ENCODE data around the gene ZNF483. TPM values are rescaled to one million over a fixed set of nuclear protein-coding genes. Genes with fewer than 3 reads are reported as not detected.

ZNF483 gene
- total and polyA plus RNA-seq, 10 donors: 0.14 to 13.7 (median 7.0) TPM

DNA sequence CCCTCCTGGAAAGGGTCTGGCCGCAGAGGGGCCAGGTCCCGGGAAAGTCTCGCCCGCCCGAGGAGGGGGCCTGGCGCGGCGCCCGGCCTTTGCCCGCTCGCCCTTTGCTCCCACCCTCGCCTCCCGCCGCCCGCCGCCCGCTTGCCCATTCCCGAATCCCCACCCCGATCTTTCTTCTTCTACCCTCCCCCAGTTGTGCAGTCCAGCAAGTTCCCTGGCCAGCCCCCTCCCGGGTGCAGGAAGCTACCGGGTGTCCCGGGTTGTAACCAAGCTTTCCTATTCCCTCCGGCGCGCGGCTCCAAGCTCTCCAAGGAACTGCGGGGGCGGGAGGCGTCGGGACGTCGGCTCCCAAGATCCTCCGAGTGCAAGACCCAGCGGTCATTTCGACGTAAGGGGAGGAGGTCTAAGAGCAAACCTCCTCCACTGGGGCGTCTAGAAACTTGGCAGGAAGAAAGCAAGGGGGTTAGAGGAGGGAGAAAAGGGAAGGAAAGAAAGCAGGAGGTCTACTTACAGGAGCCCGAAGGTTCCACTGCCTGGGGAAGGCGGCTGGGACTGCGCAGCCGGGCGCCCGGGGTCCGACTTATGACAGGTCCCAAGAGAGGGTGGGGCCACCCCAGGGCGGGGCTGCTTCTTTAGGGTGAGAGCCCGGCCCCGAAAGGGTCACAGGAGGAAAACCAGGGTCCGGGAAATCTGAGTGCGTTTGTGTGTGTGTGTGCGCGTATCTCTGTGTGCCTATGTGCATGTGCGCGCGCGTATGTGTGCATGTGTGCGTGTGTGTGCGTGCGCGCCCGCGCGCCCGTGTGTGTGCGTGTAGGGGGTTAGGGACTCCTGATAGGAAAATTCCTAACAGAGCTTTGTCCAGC, 74.3 kb downstream of the ZNF483 start, which contains the start of gene PTGR1:
Gene PTGR1 (minus strand): TSS at position 556 of the 863 bp plus-strand sequence. CDS start 2,225 bp downstream, outside the sequence.
- Histone ChIP-seq H3K4me1 (peaks cover 0 to 30% (median 27%) of the 10 kb centered on the region in 6 donors), H3K4me3 (peak within 1 kb of the TSS; percentile 48 to 74 (median 55)), H3K27ac (peak within 1 kb of the TSS in 7 of 8 donors; percentile 63 to 82 (median 74)), H3K27me3 (replicated peaks in 1 of 7) (peaks cover 0 to 40% (median 11%) of the 10 kb centered on the region in 7 donors), H3K9me3 (no peaks in the 10 kb centered on the region), H3K36me3 (peaks cover 0 to 7% (median 0%) of the 10 kb centered on the region in 6 donors)
- peak; percentile 86 for DNase-seq
- WGBS, 5 donors: 1 to 3% (median 3%) methylated on average over 50 to 64 of the region's 64 CpGs
- intact Hi-C loops (cut with DNase I; ENCODE audit: low total_unique reads): no loop called here
- peak; percentile 35 to 79 (median 75) for TF ChIP-seq POLR2AphosphoS5 (IDR thresholded peaks at IDR 0.05)
- no peak for TF ChIP-seq POLR2A (IDR thresholded peaks at IDR 0.05)

DNA sequence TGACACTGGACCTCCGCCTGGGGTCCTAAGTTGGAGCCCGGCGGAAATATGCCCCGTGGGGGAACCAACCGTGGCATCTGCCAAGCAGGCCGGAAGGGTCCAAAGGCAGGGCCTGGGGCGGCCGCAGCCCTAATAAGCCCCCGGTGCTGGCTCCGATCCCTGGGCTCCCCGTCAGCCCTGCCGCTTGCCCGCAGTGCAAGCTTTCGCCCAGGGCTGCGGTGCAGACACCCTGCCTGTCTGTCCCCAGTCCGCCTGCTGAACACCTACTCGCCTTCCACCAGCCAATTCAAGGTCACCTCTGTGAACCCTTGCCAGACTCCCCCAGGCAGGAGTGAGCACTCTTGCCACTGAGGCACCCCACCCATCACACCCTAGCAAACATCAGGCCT, 75.0 kb downstream of the ZNF483 start:
- WGBS, 5 donors: 45 to 60% (median 54%) methylated on average over 3 to 17 of the region's 17 CpGs
- intact Hi-C loops (cut with DNase I; ENCODE audit: low total_unique reads): no loop called here
- H3K36me3 ChIP-seq: peaks cover 0 to 7% (median 0%) of the 10 kb centered on the region in 6 donors
- H3K27me3 ChIP-seq (replicated peaks in 1 of 7): peaks cover 0 to 40% (median 11%) of the 10 kb centered on the region in 7 donors
- peaks cover 0 to 30% (median 27%) of the 10 kb centered on the region in 6 donors for H3K4me1 ChIP-seq
- peak overlapping the region; percentile 48 to 74 (median 55) for H3K4me3 ChIP-seq
- TF ChIP-seq POLR2AphosphoS5 (IDR thresholded peaks at IDR 0.05) (no peak), POLR2A (IDR thresholded peaks at IDR 0.05) (no peak), CTCF (IDR thresholded peaks at IDR 0.05 in 8 of 11, conservative IDR thresholded peaks at IDR 0.05 in 3 of 11) (no peak)
- no peak for DNase-seq
- peak overlapping the region in 7 of 8 donors; percentile 63 to 82 (median 74) for H3K27ac ChIP-seq
- no peaks in the 10 kb centered on the region for H3K9me3 ChIP-seq

DNA sequence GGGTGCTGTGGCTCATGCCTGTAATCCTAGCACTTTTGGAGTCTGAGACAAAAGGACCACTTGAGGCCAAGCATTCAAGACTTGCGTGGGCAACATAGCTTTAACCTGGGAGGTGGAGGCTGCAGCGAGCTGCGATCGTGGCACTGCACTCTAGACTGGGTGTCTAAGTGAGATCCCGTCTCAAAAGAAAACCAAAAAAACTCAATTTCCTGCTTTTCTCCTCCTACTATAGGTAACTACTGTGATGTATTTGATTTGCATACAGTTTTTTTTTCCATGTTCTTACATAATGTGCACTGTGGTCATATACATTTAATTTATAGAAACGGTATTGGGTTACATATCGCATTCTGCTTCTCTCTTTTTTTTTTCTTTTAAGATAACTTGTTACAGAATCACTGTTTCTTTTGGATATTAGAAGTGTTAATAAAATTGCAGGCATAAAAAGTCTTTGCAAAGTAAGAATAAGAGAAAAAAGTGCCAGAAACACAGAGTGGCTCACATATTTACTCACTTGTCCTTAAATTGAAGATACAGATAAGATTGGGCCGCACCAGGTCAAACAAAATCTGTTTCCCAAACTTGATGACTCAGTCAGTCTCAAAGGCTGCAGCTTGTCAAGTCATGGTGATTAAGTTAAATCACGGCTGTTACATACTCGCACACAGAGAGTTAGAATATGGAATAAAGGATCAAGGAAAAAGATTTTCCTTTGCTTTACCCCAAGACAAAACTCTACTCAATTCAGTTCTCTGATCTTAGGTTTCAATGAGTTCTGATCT, 76.4 kb downstream of the ZNF483 start:
- no peak overlapping the region for H3K4me3 ChIP-seq
- intact Hi-C loops (cut with DNase I; ENCODE audit: low total_unique reads): no loop called here
- DNase-seq: no peak
- peaks cover 0 to 40% (median 11%) of the 10 kb centered on the region in 7 donors for H3K27me3 ChIP-seq (replicated peaks in 1 of 7)
- WGBS, 5 donors: 71 to 84% (median 79%) methylated on average over 10 of the region's 10 CpGs
- H3K36me3 ChIP-seq: no peaks in the 10 kb centered on the region
- H3K4me1 ChIP-seq: peaks cover 0 to 30% (median 27%) of the 10 kb centered on the region in 6 donors
- TF ChIP-seq POLR2A (IDR thresholded peaks at IDR 0.05) (no peak), POLR2AphosphoS5 (IDR thresholded peaks at IDR 0.05) (no peak), CTCF (IDR thresholded peaks at IDR 0.05 in 8 of 11, conservative IDR thresholded peaks at IDR 0.05 in 3 of 11) (no peak)
- no peaks in the 10 kb centered on the region for H3K9me3 ChIP-seq
- no peak overlapping the region for H3K27ac ChIP-seq

DNA sequence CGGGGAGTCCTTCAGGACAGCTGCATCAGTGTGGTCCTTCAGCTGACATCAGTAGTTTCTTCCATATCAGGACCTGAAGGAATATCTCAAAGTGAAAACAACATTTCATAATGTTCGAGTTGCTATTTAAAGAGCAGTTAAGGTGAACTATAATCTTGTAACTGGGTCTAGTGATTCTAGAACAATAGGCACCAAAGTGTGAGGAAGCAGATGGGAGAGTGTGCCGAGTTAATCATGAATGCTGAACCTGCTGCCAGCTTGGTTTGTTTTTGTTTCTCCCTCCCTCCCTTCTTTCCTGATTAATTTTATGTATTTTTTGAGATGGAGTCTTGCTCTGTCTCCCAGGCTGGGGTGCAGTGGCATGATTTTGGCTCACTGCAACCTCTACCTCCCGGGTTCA, 78.1 kb downstream of the ZNF483 start:
- intact Hi-C loops (cut with DNase I; ENCODE audit: low total_unique reads): no loop called here
- Histone ChIP-seq H3K27me3 (replicated peaks in 1 of 7) (peaks cover 0 to 41% (median 11%) of the 10 kb centered on the region in 7 donors), H3K9me3 (no peaks in the 10 kb centered on the region), H3K27ac (no peak overlapping the region), H3K4me1 (peaks cover 0 to 22% (median 20%) of the 10 kb centered on the region in 6 donors), H3K36me3 (no peaks in the 10 kb centered on the region), H3K4me3 (no peak overlapping the region)
- no peak for DNase-seq
- WGBS, 5 donors: 75 to 90% (median 83%) methylated on average over 4 of the region's 4 CpGs
- TF ChIP-seq CTCF (IDR thresholded peaks at IDR 0.05 in 8 of 11, conservative IDR thresholded peaks at IDR 0.05 in 3 of 11): no peak
- TF ChIP-seq POLR2AphosphoS5 (IDR thresholded peaks at IDR 0.05): no peak
- TF ChIP-seq POLR2A (IDR thresholded peaks at IDR 0.05): no peak
